Inflammatory macrophage (primary cell): Measurements from ENCODE around the gene NR3C1.

ENCODE experiments used
- DNase-seq, 2 donors: peaks; one replicate each; pipeline ENCODE4 v3.0.0-alpha.2; 2020 to 2022

NR3C1 gene

GRCh38 chr5:143251946-143252345 is 151.5 kb downstream of the NR3C1 start:
- DNase-seq = no peak

DNA sequence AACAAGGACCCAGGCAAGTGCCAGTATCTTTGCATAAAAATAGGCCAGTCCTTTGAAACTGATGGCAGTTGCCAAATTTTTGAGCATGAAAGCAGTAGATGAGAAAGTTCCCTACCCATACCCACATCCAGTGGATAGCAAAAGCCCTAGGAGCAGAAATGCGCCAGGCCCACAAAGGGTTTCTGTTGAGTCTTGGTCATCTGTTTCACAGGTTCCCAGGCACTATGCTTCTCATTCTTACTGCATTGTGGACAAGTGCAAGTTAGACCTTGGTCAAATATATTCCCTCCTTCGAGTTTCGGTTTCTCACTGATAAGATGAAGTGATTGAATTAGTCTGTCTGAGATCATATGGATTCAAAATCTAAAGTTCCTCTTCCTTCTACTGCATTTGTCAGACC is 152.3 kb downstream of the NR3C1 start:
- no peak for DNase-seq

DNA sequence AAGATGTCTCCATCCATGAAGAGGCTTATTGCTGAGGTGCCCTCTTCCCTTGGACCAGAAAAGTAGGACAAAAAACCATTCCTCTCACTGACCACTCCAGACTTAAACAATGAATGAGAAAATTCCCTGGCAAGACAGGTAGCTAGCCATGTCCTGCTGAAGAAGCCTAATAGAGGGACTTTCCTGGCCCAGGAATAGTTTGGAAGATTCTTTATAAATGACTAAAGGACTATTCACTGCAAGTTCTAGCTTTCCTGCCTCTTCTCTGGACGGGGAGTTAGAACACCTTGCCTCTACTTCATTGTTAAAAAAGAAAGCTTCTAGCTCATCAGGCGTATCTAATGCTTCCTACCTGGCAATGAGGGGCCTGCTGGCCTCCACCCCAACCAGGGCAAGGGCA is 153.6 kb downstream of the NR3C1 start:
- no peak for DNase-seq

DNA sequence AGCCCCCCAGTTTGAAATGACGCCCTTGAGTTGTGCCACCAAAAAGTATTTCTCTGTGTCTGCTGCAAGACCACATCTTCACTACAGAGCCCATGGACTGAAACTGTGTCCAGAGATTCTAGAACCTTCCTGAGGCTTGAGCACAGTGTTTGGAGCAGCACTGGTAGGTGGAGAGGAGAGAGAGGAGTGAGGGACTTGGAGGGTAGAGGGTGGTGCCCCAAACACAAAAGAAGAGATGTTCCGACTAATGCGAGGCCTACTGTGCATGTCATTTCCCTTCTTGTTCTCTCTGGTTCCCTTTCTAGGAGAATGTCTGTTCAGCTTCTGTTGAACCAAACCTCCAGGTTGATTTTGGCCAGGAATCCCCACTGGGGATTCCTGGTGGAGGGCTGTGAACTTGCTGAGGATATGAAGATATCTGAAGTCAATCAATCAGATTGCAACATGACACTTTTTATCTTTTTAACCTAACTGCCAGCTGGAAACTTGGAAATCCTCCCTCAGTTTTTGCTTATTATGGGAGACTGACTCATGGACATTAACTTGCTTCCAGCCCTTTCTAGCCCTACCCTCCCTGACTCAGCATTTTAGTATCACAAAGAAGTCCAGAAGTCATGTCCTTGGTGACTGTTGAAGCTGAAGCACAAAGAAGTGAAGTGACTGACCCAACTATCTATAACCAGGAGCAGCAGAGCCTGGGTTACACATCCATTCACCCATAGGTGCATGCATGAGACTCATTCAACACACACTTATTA is 154.5 kb downstream of the NR3C1 start:
- DNase-seq = no peak

DNA sequence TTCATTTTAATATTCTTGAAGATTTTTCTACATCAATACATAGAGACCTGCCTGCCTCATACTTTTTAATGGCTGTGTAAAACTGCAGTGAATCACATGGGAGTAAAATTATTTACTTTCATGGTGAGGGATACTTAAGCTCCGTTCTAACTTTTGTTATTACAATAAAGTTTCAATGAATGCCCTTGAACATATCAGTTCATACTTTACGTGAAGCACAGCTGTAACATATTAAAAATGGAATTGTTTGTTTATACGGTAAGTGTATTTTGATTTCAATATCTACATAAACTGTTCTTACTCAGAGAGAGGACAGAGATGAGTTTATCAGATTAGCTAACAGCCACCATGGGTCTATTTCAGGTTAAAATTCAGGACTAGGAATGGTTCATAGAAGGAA is 155.1 kb downstream of the NR3C1 start:
- no peak for DNase-seq

GRCh38 chr5:143247134-143247815 is 156.2 kb downstream of the NR3C1 start:
- no peak for DNase-seq

DNA sequence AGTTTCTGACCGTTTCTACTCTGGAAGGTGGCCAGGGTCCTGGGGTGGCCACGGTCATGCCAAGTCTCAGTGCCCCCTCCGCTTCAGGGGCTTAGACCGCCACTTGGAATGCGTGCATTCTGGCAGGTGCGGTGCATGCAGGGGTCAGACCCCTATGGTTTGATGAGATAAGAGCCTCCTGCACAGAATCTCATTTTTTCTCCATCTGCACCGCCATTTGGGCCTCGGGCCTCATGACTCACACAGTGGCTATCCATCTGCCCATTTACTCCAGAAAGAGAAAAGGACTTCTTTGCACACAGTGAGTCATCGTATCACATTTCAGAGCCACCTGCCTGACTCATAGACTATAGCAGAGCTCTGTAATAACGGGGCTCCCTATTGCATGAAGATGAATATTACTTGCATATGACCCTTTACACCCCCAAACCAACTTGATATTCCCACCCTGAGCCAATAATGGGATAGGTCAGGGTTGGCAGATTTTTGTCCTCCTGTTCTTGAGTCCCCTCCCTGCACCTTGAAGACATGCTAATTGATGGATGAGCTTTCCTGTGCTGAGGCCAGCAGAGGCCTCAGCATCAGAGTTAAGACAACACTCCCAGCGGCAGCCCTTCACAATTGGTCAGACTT is 157.4 kb downstream of the NR3C1 start:
- DNase-seq = no peak

DNA sequence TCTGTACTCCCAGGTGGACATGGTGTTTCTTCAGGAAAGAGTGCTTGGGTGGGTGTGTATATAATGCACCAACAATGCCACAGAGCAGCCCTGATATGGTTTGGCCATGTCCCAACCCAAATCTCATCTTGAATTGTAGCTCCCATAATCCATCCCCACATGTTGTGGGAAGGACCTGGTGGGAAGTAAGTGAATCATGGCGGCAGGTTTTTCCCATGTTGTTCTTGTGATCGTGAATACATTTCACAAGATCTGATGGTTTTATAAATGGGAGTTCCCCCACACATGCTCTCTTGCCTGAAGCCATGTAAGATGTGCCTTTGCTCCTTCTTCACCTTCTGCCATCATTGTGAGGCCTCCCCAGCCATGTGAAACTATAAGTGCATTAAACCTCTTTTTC is 158.5 kb downstream of the NR3C1 start:
- no peak for DNase-seq

GRCh38 chr5:143244000-143244736 is 159.3 kb downstream of the NR3C1 start:
- no peak for DNase-seq

GRCh38 chr5:143243103-143243502 is 160.4 kb downstream of the NR3C1 start:
- DNase-seq = no peak

GRCh38 chr5:143241892-143242291 is 161.6 kb downstream of the NR3C1 start:
- DNase-seq = no peak

GRCh38 chr5:143239882-143240518 is 163.5 kb downstream of the NR3C1 start:
- DNase-seq = no peak

DNA sequence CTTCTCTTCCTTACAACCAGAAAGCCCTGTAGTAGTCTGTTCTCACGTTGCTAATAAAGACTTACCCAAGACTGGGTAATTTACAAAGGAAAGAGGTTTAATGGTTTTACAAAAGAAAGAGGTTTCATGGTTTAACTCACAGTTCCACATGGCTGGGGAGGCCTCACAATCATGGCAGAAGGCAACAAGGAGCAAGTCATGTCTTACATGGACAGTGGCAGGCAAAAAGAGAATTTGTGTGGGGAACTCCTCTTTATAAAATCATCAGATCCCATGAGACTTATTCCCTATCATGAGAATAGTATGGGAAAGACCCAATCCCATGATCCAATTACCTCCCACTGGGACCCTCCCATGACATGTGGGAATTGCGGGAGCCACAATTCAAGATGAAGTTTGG is 164.9 kb downstream of the NR3C1 start:
- DNase-seq = no peak

GRCh38 chr5:143237664-143238063 is 165.8 kb downstream of the NR3C1 start:
- DNase-seq = no peak

GRCh38 chr5:143236682-143237081 is 166.8 kb downstream of the NR3C1 start:
- DNase-seq = no peak

DNA sequence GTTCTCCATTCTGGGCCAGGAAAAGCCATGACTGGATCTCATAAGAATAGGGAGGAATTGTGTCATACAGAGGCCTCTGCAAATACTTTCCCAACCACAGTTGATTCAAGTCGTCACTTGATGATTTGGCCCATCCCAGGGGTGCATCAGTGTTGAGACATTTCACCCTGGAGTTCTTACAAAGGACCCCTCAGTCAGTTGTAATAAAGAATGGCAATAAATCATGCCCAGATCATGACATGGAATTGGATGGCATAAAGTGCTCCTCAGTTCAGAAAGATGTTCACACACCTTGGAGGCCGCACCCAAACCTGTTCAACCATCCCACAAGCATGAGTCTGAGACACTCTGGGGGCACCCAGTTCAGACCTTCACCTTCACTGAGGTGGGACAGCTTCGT is 168.1 kb downstream of the NR3C1 start:
- no peak for DNase-seq

DNA sequence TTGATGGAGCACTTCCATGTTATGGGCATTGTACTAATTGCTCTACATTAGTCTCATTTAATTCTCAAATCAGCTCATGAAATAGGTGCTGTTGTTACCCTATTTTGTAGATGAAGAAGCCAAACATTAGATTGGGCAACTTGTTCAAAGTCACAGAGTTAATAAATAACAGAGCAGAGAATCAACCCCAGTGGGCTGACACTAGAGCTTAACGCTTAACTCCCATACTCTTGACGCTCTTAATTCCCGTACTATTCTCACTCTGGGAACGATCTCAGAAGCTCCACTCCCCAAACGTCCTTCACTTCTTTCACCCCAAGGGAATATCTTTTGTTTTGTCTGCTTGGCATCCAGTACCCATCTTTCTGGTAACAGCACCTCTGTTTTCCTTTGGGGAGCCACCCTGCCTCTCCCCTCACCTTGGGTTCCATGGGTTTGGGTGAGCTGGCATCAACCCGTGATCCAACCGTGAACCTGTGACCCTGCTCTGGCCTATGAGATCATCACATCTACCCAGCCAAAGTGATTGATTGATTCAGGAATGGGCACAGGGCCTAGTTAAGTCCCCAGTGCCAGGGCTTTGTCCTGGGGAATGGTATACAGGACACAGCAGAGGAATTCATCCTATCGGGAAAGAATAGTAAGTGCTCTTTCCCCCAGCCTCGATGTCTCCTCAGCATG is 169.2 kb downstream of the NR3C1 start:
- DNase-seq = no peak

DNA sequence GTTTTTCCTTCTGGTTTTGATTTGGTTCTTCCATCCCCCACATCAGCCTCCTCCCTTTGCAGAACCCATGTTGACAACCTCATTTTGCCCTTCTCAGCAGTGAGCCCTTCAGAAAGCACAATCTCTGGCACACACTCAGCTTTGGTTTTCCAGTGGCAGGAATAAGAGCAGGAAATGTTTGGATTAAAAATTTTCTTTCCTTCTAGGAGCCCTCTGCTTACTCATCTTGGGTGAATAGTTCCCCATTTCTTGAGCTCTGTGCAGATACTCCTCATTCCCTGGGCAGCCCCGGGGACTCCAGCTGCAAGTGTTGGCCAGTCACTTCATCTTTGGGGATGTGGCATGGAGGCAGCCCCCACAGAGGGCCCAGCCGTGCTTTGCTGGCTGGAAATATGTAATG is 170.5 kb downstream of the NR3C1 start:
- DNase-seq = peak in 1 of 2 donors; percentile 6

DNA sequence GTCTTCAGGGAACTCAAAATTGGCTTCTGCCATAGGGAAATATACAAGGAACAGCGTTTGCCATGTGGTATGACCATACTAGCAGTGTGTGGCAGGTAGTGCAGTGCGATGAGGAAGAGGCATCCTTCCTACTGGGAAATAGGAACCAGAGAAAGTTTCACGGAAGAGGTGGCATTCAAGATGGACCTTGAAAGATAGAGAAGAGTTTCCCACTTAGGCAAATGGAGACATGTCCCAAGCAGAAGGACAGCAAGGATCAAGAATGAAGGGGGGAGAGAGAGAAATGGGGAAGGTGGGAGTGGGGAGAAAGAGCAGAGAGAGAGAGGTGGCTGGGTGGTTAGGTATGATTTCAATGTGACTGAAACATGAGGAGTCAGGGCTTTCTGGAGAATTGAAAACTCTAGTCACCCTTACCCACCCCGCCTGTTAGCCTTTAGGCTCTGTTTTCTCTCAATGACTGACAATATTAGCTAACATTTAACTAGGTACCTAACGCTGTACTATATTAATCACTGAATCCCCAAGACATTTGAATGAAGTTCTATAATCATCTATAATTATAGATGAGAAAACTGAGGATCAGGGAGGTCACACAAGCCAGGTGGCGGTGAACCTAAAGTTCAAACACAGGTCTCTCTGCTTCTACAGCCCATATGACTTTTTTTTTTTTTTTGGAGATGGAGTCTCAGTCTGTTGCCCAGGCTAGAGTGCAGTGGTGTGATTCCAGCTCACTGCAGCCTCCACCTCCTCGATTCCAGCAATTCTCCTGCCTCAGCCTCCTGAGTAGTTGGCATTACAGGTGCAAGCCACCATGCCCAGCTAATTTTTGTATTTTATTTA is 171.3 kb downstream of the NR3C1 start:
- no peak for DNase-seq

- no peak for DNase-seq
These were observed 172.1 kb downstream of the NR3C1 start for GRCh38 chr5:143231416-143231815.

- no peak for DNase-seq
These were observed 172.8 kb downstream of the NR3C1 start for GRCh38 chr5:143230676-143230996.
